Left lobe of liver (tissue), 2 donors: ENCODE data around the gene LIM2. TPM values are rescaled to one million over a fixed set of nuclear protein-coding genes. Genes with fewer than 3 reads are reported as not detected.
"Not testable (repeated sequence)": the region's sequence is repeated elsewhere in the genome, so short reads cannot be mapped to it uniquely, and the experiment has no call there.

Experiments used
- ATAC-seq: fragments of 200-7000 bp; cut with Tn5 transposase; one replicate; pipeline ENCODE4 v1.9.1; 2020; ENCODE audit warnings: mild to moderate bottlenecking, moderate library complexity
- DNase-seq: peaks from one replicate; pipeline ENCODE4 v3.0.0-alpha.2; 2020; ENCODE audit warnings: low spot score
- total RNA-seq: library from RNA; stranded (reverse); gene quantifications from one replicate; pipeline ENCODE4 v1.2.1, GENCODE V29; 2021
- donor health status: DM: no; HTN: no; CAD: no; lungs with moderate emphysema.
- donor health status: DM: no; HTN: yes; CAD: no.

Gene LIM2
- total RNA-seq = not detected

DNA sequence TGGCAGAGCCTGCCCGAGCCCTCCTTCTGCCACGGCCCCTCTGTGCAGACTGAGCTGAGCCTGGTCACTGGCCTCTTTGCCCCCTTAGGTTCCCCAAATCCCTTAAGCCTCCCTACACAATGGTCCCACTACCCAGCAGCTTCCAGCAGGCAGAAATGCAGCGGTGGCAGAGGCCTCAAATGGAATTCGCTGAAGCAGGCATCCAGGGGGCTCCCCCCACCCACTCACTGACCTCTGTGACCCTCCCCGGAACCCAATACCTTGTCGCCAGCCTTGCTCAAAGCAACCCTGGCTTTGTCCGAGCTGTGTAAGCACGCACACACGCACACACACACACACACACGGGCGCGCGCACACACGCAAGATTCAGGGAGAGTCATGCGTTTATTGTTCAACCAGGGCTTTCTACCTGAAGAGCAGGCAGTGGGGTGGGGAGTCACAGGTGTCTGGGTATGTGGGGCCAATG lies at the start of gene LIM2:
Gene LIM2, minus strand, starts transcription at position 51 of the 466 bp plus-strand sequence. CDS start 531 bp downstream, outside the sequence.
- DNase-seq (no peak), ATAC-seq (no peak)

DNA sequence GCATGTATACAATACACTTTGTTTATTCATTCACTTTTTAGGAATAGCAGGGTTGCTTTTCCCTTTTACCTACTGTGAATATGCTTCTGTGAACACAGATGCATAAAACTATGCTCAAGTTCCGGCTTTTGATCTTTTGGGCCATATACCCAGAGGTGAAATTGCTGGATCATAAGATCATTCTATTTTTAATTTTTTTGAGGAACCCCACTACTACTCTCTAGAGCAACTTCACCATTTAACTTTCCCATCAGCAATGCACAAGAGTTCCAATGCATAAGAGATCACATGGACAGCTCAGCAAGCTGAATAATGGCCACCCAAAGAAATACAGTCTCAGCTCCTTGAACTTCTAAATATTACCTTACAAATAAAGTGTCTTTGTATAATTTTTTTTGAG lies 46.7 kb upstream of the LIM2 start:
- ATAC-seq (no peak), DNase-seq (no peak)

DNA sequence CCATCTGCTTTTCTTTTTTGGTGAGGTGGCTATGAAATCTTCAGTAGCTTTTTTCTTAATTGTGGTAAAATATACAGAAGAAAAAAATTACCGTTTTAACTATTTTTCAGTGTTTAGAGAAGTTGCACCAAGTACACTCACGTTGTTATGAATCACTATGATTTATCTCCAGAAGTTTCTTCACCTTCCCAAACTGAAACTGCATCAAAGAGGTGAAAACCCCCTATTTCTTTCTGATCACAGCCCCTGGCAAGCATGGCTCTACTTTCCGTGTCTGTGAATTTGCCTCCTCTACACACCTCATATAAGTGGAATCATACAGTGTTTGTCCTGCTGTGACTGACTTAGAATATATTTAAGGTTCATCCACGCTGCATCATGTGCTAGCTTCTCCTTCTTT lies 45.3 kb upstream of the LIM2 start:
- no peak for DNase-seq

GRCh38 chr19:51431124-51431523 lies 43.4 kb upstream of the LIM2 start:
- peak; percentile 88 for ATAC-seq
- DNase-seq = no peak

More for the DNA sequence above, 45.3 kb upstream of the LIM2 start:
- no peak for ATAC-seq

GRCh38 chr19:51430221-51430620 lies 42.4 kb upstream of the LIM2 start:
- no peak for ATAC-seq
- DNase-seq = no peak

DNA sequence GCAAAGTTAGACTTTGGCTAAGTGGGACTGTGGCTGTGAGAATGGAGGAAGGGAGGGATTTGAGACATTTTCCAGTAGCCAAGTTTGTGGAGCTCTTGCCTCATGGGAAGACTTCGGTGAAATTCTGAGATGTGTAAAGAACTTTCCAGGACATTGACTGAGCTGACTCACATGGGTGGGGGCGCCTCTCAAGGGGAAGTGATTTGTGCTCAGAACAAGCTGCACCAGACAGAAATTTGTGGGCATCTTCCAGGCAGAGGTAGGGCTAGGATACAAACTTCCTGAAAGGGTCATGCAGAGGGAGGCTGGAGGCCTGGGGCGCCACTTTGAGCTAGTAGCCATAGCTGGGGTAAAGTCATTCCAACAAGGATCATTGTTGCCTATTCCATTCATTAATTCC lies 39.4 kb upstream of the LIM2 start:
- ATAC-seq (no peak), DNase-seq (no peak)

GRCh38 chr19:51422053-51422448 lies 34.3 kb upstream of the LIM2 start:
- peak; percentile 86 for DNase-seq
- ATAC-seq = peak; percentile 100

GRCh38 chr19:51421229-51422052 lies 33.7 kb upstream of the LIM2 start:
- DNase-seq (no peak), ATAC-seq (no peak)

GRCh38 chr19:51420511-51420910 lies 32.7 kb upstream of the LIM2 start:
- ATAC-seq, DNase-seq: not testable (repeated sequence)

DNA sequence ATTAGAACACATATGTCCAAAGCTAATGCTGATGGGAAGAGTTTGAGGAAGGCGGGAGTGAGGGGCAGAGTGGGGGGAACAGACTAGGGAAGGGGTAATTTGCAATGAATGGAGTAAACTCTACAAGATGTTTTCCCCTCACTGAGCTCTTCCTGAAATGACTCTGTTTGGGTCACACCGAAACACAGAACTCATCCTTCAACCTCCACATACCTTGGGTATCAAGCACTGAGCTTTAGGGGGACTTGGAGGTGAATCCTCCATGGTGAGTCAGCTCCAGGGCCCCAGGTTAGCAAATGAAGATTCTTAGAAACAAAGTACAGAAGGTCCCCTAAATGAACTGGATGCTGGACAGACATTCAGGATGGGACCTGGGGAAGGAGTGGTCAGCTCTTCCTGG lies 30.9 kb upstream of the LIM2 start:
- no peak for DNase-seq
- ATAC-seq = no peak

- DNase-seq = no peak
- no peak for ATAC-seq
Measured at GRCh38 chr19:51417810-51418157, 30.0 kb upstream of the LIM2 start.

DNA sequence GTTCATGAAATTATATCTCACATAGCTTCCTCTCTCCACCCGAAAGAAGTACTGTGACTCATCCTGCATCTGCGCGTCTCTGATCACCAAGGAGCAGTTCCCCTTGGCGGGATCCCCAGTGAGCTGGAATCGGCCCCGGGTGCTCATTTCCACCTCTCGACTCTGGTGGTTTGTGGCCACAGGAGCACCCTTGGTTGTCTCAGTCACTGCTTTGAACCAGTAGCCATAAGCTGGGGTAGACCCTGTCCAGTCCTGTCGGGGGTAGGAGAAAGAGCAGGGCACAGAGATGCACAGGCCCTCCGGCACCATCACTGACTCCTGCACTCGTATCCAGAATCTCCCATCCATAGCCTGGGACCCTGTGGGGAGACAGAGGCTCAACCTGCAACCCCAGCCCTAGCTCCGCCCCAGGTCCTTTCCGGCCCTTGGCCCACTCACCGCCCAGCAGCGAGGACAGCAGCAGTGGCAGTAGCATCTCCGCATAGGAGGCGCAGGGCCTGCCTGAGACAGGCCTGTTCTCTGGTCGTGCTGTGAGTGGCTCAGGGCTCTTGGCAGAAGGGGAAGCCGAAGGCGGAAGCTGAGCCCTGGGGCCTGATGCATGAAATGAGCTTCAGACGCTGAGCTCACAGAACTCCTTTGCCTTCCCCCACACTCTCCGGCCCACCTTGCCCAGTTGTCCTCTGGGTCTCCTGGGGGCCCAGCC lies 29.5 kb upstream of the LIM2 start, which contains the start of gene SIGLEC10:
Gene SIGLEC10, minus strand, starts transcription at position 536 of the 703 bp plus-strand sequence. Its CDS starts 61 bp downstream, at position 475.
- ATAC-seq (peak; percentile 23), DNase-seq (no peak)

GRCh38 chr19:51416422-51416821 lies 28.6 kb upstream of the LIM2 start:
- ATAC-seq, DNase-seq: not testable (repeated sequence)

DNA sequence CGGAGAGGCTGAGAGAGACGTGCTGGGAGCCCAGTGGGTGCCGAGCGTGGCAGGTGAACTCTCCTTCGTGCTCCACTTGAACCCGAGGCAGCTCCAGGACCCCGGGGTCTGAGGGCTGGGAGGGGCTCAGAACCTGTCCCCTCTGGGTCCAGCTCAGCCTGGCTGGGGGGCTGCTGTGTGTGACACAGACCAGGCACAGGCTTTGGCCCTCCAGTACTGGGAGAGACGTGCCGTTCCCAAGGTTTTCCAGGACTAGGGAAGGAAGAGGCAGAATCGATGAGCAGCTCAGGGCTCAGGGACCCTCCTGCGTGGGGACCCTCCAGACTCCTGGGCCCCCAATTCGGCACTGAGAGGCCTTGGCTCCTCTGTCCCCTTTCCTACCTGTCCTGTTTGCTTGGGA lies 27.4 kb upstream of the LIM2 start:
- no peak for DNase-seq

GRCh38 chr19:51410950-51411748 lies 23.4 kb upstream of the LIM2 start:
- DNase-seq (no peak), ATAC-seq (no peak)

More for the DNA sequence above, 27.4 kb upstream of the LIM2 start:
- no peak for ATAC-seq

- no peak for DNase-seq
Measured at GRCh38 chr19:51407511-51408131, 19.8 kb upstream of the LIM2 start.

GRCh38 chr19:51402117-51402516 lies 14.3 kb upstream of the LIM2 start:
- ATAC-seq = no peak
- DNase-seq = no peak

More at GRCh38 chr19:51407511-51408131, 19.8 kb upstream of the LIM2 start:
- ATAC-seq = peak; percentile 92

- ATAC-seq, DNase-seq: not testable (repeated sequence)
Measured at GRCh38 chr19:51399936-51400335, 12.2 kb upstream of the LIM2 start.

DNA sequence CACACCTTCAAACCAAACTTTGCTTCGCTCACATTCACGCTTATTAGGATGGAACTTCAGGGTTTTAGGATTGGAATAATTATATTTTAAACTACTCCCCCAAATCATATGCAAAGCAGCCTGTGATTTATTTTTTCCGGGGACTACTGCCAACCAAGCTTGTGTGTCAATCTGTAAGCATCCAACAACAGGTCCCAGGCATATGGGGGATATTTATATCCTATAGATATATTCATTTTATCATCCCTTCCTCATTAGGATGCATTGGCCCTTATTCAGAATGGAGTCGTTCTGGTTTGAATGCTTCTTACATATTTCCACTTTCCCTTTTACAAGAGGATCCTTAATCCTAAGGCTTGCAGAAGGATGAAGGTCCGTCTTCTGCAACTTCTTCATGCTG lies 11.5 kb upstream of the LIM2 start:
- DNase-seq (no peak), ATAC-seq (no peak)

DNA sequence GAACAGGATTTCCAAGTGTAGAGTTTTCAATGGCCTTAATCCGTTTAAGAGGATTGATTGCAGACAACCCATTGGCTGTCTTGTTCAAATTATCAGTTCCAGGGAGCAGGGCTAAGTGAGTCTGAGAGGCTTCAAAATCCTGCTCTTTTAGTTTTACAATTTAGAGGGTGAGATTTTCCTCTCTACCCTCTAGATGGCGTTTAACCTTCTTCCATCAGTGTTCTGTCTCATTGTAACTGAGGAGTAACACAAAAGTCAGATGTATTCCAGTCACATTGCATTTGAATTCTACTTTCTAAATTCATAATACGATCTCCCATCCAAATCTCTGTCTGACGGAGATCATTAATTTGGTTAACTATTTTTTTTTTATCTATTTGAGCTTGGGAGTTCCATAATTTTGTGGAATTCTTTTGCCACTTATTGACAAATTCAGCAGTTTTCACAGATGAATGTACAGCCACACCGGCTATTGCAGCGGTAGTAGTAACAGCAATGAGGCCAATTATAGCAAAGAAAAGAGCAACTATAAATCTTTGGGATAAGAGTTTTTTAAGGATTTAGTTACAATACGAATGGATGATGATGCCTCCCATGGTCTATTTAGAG lies 10.4 kb upstream of the LIM2 start:
- ATAC-seq = peak; percentile 50
- DNase-seq = no peak
